Lower lobe of right lung (tissue), 2 donors: ENCODE results near the gene ZNF316. TPM values are rescaled to one million over a fixed set of nuclear protein-coding genes. Genes with fewer than 3 reads are reported as not detected.

Source experiments
- ATAC-seq, 2 donors: fragments of 200-7000 bp; cut with Tn5 transposase; one replicate each; pipeline ENCODE4 v1.9.1; 2020 to 2022; ENCODE audit warnings: mild to moderate bottlenecking in 2 of 2, moderate library complexity in 2 of 2
- DNase-seq: peaks from one replicate; pipeline ENCODE4 v3.0.0-alpha.2; 2020
- H3K27ac ChIP-seq: fragments of 200-600 bp; one replicate; pipeline ENCODE4 v1.8.0; 2022
- H3K27me3 ChIP-seq: fragments of 200-600 bp; one replicate; pipeline ENCODE4 v1.8.0; 2022; ENCODE audit warnings: low read depth
- H3K36me3 ChIP-seq: fragments of 200-600 bp; one replicate; pipeline ENCODE4 v1.8.0; 2022; ENCODE audit warnings: mild to moderate bottlenecking
- H3K4me1 ChIP-seq: fragments of 200-600 bp; one replicate; pipeline ENCODE4 v1.8.0; 2022
- H3K4me3 ChIP-seq: fragments of 200-600 bp; one replicate; pipeline ENCODE4 v1.8.0; 2022; ENCODE audit warnings: mild to moderate bottlenecking
- H3K9me3 ChIP-seq: fragments of 200-600 bp; one replicate; pipeline ENCODE4 v1.8.0; 2022
- intact Hi-C: fragments of 100-400 bp; cut with DNase I; formaldehyde crosslinking; loops from one replicate; pipeline ENCODE4 v1.11.0; 2022
- total RNA-seq: library from RNA; stranded (reverse); fragmentation: NEBNext Ultra II Directional; extraction: Animal tissue kit (Norgen Biotek cat#: 25700); gene quantifications from one replicate; pipeline ENCODE4 v1.2.1, GENCODE V29; 2021
- TF ChIP-seq, protein P1 (sequence below): fragments of 200-600 bp; IDR thresholded peaks from one replicate; pipeline ENCODE4 v1.8.0; 2022; ENCODE audit warnings: antibody characterized with exemption, mild to moderate bottlenecking
- donor health status: DM: no; HTN: yes; CAD: no; lungs with severe emphysema.

Gene ZNF316
- total RNA-seq, 1 donor from 2014 or later: 43.2 TPM

DNA sequence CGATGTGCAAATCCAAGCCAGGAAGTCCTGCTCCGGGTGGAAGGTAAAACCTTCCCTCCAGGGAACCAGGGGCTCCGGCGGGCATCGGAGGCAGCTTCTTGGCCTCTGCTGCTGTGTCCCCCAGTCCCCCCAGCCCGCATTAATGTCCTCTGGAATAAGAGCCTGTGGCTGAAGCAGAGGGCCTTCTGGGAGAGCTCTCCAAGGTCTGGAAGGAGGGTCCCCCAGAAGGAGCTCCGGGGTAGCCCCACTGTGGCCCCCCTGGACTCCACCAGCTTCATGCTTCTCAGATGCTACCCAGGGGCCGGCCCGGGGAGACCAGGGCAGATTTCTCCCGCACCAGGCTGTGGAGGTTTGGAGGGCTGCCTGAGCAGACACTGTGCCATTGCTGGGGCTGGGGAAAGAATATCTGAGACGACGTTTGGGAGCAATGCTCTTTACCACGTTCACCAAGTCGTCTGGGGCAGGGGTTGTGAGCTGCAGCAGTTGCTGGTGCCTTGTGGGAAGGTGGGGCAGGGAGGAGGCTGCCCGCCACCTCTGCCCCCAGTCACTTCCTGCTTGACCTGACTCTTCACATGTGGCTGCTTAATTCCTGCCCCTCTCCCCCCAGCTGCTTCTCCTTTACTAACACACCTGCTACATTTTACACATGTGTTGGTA, 13.4 kb upstream of the ZNF316 start:
- TF ChIP-seq, protein P1, sequence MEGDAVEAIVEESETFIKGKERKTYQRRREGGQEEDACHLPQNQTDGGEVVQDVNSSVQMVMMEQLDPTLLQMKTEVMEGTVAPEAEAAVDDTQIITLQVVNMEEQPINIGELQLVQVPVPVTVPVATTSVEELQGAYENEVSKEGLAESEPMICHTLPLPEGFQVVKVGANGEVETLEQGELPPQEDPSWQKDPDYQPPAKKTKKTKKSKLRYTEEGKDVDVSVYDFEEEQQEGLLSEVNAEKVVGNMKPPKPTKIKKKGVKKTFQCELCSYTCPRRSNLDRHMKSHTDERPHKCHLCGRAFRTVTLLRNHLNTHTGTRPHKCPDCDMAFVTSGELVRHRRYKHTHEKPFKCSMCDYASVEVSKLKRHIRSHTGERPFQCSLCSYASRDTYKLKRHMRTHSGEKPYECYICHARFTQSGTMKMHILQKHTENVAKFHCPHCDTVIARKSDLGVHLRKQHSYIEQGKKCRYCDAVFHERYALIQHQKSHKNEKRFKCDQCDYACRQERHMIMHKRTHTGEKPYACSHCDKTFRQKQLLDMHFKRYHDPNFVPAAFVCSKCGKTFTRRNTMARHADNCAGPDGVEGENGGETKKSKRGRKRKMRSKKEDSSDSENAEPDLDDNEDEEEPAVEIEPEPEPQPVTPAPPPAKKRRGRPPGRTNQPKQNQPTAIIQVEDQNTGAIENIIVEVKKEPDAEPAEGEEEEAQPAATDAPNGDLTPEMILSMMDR: no peak
- intact Hi-C loops: no loop called here
- no peaks in the 10 kb centered on the region for H3K27me3 ChIP-seq
- no peaks in the 10 kb centered on the region for H3K4me1 ChIP-seq
- no peaks in the 10 kb centered on the region for H3K9me3 ChIP-seq
- H3K36me3 ChIP-seq: peaks cover 26% of the 10 kb centered on the region
- H3K27ac ChIP-seq: no peak overlapping the region
- ATAC-seq (peak; percentile 21 to 42), DNase-seq (no peak)
- no peak overlapping the region for H3K4me3 ChIP-seq

DNA sequence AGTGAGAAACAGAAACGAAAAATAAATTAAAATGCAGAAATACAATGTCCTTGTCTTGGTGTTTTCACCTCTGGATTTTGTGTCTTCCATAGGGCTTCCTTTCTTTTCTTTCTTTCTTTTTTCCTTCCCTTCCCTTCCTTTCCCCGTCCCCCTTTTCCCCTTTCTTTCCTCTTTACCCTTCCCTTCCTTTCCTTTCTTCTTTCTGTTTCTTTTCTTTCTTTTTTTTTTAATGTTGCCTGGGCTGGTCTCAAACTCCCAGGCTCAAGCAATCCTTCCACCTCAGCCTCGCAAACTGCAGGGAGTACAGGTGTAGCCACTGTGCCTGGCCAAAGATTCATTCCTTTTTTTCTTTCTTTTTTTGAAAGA, 12.9 kb upstream of the ZNF316 start:
- ATAC-seq: no peak
- Histone ChIP-seq H3K27me3 (no peaks in the 10 kb centered on the region), H3K36me3 (peaks cover 26% of the 10 kb centered on the region), H3K4me3 (no peak overlapping the region), H3K4me1 (no peaks in the 10 kb centered on the region), H3K9me3 (no peaks in the 10 kb centered on the region), H3K27ac (no peak overlapping the region)
- intact Hi-C loops: no loop called here
- TF ChIP-seq, protein P1: no peak
- DNase-seq: no peak

DNA sequence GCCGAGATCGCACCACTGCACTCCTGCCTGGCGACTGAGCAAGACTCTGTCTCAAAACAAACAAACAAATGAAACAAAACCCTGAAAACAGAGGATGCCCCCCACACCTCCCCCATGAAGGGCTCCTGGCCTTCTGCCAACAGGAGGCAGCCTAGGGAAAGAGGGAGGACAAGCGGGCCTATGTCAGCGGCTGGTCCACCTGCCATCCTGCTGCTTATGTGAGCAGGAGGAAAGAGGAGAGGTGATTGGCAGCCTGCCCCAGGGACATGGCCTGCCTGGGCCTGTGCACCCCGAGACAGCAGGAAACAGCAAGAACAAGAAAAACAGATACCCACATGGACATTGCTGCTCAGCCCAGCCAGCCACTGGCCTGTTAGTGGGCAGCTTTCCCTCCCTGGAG, 9.1 kb upstream of the ZNF316 start:
- Histone ChIP-seq H3K9me3 (no peaks in the 10 kb centered on the region), H3K27me3 (no peaks in the 10 kb centered on the region), H3K36me3 (peaks cover 9% of the 10 kb centered on the region), H3K27ac (no peak overlapping the region), H3K4me1 (no peaks in the 10 kb centered on the region), H3K4me3 (no peak overlapping the region)
- TF ChIP-seq, protein P1: no peak
- intact Hi-C loops: no loop called here
- ATAC-seq: no peak
- DNase-seq: no peak

DNA sequence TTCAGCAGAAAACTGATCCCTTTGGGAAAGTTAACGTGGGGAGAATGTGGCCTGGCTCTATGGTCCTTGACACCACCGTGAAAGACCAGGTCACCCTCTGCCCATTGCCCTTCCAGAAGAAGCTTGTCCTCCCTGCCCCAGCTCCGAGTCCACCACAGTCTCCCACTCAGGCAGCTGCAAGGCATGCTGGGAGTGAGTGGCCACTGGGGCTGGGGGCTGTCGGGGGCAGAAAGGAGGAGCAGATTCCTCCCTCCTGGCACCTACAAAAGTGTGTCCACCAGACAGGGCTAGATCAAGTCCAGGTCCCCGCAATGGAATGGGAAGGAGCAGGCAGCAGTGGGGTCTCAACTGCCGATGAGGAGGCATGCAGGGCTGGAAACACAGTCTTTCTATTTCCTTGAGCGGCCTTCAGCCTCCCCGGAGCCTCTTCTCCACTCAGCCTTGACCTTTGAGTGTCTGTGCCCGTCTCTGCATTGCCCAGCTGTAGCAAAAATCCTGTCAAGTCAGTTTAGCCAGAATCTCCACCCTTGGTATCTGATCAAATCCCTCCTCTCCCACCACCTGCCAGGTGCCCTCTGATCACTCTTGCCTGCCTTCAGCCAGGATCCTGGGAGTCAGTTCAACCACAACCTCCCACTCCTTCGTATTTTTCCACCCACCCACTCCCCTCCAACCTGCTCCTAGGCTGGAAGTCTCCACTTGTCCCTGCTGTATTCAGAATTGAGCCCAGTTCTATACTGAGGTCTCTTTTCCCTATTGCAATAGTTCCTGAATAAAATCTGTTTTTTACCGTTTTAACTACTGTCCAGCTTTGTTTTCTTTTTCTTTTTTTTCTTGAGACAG, 6.9 kb upstream of the ZNF316 start:
- no peaks in the 10 kb centered on the region for H3K27me3 ChIP-seq

DNA sequence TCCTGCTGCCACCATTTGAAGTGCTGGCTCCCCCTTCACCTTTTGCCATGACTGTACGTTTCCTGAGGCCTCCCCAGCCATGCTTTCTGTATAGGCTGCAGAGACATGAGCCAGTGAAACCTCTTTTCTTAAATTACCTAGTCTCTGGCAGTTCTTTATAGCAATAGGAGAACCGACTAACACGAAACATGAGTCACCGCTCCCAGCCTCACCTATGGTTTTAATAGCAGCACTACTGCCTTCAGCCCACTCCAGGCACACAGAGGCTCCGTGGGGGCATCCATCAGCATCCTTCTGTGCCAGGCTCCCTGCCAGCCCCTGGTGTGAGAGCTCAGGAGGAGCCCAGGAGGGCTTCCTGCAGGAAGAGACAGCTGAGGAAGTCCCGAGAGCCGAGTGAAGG, 5.5 kb upstream of the ZNF316 start:
- Histone ChIP-seq H3K36me3 (no peaks in the 10 kb centered on the region), H3K4me1 (peaks cover 7% of the 10 kb centered on the region), H3K9me3 (no peaks in the 10 kb centered on the region), H3K27me3 (no peaks in the 10 kb centered on the region), H3K4me3 (no peak overlapping the region), H3K27ac (no peak overlapping the region)
- intact Hi-C loops: no loop called here
- ATAC-seq (no peak), DNase-seq (no peak)
- TF ChIP-seq, protein P1: no peak

More for the DNA sequence above, 6.9 kb upstream of the ZNF316 start:
- Histone ChIP-seq H3K27ac (no peak overlapping the region), H3K36me3 (no peaks in the 10 kb centered on the region), H3K9me3 (no peaks in the 10 kb centered on the region), H3K4me1 (no peaks in the 10 kb centered on the region), H3K4me3 (no peak overlapping the region)
- intact Hi-C loops: no loop called here
- no peak for ATAC-seq
- TF ChIP-seq, protein P1: no peak
- no peak for DNase-seq
